ENCODE measurements around the gene MCIDAS.

Gene MCIDAS

DNA sequence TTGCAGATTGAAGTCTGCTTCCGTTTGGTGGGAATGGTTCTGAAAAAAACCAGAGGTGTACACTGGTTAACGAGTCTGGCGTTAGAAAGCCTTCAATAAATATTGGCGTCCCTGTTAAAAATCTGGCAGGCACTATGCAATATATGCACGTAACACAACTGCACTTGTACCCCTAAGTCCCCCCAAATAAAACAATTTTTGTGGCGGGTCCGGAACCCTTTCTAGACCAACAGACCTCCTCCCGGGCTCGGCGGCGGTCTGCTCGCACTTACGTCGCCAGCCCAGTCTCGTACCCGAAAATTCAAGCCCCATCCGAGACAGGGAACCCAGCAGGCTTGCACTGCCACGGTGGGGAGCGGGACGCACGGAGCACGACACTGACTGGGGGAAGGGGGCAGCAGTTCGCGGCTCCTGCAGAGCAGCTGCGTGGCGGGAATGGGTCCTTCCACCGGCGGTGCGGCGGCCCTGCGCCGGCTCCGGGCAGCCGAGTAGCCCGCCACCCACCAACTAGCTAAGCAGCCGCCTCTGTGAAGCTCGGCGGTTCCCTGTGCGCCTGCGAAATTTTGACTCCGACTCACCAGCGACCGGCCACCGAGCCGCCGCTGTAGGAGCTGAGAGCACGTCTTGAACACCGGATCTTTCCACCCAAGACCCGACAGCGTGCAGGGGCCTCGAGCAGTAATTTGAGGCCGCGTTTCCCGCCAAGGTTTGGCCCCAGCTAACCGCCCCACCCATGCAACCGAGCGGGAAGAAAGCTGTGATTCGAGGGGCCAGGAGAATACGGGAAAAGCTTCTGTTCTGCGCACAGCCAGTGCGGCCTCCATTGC lies 3.9 kb downstream of the MCIDAS start:
- DNase-seq (ENCODE audit: extremely low read depth in 1 of 2, low read depth in 1 of 2), result no peak

DNA sequence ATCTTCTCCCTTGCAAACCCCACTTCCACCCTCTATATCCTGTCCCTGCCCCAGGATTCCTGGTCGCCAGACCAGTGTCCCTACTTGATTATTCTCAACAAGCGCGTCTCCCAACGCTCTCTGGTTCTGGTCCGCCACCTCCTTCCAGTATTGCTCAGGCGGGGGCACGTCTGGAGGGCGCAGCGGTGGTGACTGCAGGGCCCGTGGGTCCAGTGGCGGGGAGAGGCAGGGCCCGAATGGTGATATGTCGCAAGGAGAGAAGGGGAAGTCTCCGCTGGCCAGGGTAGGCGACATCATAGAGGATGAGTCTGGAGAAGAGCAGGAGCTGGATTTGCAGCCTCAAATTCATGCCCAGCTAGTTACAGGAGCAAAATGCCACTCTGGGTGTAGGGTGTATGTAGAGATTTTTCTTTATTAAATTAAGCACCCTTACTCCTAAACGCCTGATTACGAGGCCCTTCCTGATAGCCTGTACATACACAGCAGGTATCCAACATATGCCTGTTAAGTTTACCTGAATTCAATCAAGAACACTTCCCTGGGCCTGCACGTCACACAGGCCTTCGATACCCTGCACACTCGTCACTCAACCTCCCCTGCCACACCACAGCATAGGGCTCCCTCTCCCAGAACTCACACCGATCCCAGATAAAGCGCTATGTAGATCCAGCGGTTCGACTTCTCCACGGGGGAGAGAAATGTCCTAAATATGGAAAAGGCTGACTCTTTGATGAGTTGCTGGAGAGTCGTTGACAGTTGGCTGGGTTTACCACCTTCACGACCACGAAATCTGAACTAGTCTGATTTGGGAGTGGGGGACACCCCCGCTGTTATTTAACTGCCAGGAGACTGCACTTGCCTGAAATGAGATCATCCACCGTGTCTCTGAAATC lies 4.8 kb downstream of the MCIDAS start:
- DNase-seq (ENCODE audit: extremely low read depth in 1 of 2, low read depth in 1 of 2), result no peak

DNA sequence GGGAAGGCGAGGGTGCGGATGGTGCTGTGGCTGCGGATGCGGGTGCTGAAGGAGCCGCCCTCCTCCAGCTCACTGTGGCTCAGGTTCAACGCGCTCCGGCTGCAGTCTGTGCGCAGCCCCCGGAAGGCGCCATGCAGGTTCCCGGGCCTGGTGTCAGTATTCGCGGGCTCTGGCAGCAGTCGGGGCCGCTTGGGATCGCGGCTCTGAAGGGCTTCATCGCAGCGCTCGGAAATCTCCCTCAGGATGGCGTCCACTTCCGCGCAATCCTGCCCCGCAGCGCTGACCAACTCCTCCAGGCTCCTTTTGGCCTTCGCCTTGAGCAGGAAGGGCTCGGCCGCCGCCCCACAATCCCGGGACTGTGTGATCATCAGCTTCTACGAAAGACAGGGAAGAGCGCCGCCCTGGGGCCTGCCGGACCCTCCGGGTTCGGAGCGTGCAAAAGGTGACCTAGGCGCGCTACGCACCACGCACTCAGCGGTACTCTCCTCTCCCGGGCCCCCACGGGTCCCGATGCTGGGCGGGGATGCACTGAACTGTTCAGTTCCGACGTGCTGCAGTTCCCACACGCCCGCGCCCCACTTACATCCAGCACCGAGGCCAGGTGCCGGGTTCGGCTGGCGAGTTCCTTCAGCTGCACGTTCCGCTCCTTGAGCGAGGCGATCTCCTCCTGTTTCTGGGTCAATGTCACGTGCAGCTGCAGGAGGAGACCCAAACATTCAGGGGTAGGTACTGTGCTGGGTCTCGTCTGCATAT lies 6.5 kb downstream of the MCIDAS start:
- DNase-seq (ENCODE audit: extremely low read depth in 1 of 2, low read depth in 1 of 2), result no peak

DNA sequence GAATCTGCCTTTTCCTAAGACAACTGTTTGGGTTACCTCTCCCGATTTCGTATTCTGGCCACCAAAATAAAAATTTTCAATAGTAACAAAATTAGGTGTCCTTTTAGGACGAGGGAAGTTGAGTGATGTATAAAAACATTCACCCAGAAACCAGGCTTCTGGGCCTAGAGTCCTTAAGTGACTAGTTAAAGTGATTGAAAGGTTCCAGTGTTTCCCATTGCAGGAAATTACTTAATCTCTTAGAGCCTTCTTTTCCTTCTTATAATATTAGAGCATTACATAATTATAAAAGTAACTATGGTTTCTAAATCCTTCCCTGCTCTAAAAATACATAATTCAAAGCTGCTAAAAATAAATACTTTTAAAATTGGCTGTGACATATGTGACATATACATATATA lies 7.3 kb downstream of the MCIDAS start:
- no peak for DNase-seq (ENCODE audit: extremely low read depth in 1 of 2, low read depth in 1 of 2)

DNA sequence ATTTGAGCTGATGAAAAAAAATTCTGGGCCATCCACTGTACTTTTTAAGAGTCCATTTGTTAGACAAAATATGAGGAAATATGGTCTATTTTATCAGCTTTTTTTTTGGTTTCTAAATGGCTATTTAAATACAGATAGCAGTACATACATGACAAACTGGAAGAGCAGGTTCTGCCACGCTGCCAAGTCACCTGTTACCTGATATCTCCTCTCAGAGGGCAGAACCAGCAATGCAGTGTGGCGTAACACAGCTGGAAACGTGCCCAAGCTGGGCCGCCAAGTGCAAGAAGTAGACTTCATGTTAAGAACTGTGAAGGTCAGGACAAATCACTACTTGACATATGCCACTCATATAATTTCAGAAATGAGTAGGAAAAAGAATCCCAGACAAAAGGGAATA lies 8.1 kb downstream of the MCIDAS start:
- no peak for DNase-seq (ENCODE audit: extremely low read depth in 1 of 2, low read depth in 1 of 2)

DNA sequence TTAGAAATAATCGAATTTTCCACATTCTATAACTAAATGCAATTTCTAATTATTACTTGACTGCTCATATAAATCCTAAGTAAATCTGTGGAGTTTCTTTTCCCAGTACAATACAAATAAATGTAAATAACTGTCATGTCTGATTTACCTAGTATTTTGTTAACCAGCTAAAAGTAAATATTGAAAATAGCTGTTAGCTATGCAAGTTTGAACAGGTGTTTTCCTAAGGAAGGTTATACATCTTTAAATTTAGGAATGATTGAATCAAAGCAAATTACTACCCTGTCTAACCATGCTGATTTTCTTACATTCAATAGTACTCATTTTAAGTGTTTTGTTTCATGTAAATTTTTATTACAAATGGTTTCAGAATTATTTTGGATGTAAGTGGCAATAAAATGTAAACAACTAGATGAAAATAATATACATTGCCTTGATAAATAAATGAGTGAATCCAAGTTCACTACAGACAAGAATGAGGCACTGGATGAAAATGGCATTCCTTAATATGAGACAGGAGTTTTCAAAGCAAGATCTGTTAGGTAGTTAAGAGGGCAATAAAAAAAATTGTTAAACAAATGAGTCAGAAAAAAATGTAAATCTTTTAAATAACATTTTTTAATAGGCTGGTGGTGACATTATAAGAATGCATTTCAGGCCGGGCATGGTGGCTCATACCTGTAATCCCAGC lies 15.8 kb downstream of the MCIDAS start:
- DNase-seq (ENCODE audit: extremely low read depth in 1 of 2, low read depth in 1 of 2), result no peak

DNA sequence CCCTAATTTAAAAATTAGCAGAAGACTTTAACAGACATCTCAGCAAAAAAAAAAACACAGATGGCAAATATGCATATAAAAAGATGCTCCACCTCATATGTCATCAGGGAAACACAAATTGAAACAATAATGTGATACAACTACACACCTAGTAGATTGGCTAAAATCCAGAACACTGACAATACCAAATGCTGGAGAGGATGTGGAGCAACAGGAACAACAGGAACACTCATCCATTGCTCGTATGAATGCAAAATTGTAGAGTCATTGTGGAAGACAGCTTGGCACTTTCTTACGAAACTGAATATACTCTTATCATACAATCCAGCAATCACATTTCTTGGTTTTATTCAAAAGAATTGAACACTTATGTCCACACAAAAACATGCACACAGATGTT lies 22.1 kb downstream of the MCIDAS start:
- no peak for DNase-seq (ENCODE audit: extremely low read depth in 1 of 2, low read depth in 1 of 2)

DNA sequence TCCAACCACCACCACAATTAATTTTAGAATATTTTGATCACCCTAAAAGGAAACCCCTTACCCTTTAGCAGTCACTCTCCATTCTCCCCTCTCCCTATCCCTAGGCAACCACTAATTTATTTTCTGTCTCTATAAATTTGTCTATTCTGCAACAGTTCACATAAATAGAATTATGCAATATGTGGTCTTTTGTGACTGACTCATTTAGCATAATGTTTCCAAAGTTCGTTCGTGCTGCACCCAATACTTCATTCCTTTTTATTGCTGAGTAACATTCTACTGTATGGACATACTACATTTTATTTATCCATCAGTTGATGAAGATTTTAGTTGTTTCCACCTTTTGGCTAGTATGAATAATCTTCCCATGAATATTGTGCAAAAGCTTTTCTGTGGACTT lies 36.0 kb downstream of the MCIDAS start:
- no peak for DNase-seq (ENCODE audit: extremely low read depth in 1 of 2, low read depth in 1 of 2)

DNA sequence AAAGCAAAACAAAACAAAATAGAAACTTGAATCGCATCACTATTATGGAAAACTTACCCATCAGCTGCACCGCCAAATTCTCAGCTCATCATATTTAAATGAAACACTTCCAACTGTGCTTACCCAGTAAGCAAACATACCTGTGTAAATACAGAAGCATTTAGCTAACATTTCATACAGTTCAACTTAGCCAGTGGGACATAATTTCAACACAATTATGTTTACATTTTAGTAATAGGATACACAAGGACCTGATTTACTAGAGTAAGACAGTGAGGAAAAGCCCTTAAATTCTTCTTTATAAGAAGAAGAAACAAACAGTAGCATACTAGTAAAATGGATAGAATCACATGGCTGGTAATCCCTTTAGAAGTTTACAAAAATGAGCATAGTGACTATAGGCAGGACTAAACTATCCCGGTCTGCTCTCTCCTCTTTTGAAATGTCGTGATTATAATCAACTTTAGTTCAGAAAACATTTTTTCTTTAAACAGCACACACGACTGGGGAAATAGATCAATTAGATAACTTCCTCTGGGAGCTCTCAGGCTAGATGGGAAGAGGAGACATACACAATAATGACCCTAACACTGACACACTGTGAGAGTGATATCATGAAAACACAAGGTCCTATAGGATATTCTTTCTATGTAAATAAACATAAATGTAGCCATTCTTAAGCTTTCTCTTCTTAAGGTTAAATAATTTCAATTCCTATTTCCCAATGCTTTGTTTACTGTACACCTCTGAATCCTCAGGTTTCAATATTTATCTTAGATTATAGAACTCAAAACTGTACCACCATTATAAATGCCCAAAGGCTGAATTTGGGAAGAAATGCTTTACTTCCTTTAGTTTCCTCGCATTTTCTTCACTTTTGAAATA lies 38.2 kb downstream of the MCIDAS start:
- DNase-seq (ENCODE audit: extremely low read depth in 1 of 2, low read depth in 1 of 2), result no peak

DNA sequence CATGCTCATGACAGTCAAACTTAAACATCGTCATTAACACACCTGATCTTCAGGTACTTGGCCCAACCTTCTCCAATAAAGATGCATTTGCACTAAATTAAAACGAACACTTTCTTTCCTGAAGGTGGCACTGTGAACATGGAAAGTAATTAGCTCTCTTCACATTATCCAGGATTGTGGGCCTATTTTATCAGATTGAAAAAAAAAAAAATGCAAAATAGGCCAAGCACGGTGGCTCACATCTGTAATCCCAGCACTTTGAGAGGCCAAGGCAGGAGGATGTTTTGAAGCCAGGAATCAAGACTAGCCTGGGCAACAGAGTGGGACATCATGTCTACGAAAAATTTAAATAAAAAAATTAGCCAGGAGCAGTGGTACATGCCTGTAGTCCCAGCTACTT lies 39.7 kb downstream of the MCIDAS start:
- no peak for DNase-seq (ENCODE audit: extremely low read depth in 1 of 2, low read depth in 1 of 2)

DNA sequence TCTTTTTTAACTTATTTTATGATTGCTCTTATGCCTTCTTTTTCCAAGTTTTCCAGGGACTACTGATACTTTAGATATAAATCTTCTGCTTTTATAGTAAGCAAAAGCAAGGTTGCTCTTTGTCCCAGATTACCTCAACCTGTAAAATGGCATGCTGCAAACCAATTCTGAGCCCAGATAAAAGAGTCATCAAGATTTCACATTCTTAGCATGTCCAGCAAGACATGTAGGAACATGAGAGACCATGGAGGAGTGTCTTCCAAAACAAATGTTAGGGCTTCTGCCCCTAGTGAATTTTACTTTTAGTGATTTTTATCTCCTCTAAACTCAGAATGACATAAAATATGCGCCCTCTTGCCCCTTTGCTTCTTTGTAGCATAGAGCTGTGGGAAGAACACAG lies 47.1 kb downstream of the MCIDAS start:
- no peak for DNase-seq (ENCODE audit: extremely low read depth in 1 of 2, low read depth in 1 of 2)

DNA sequence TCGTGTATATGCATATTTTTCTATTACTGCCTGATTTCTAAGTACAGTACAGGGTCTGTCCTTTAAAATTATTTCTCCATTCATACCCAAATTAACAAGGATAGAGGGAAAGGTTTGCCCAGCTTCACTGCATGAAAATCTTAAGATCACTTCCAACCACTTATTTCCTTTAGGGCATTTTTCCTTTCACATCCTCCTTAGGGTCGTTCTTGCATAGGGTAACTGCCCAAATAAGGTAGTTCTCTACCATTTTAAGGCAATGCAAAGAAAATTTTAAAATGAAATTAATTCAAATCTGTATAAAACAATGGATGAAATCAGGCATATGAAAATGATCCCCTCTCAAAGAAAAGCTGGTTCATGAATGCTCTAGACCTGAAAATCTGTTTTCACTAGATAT lies 50.0 kb downstream of the MCIDAS start:
- no peak for DNase-seq (ENCODE audit: extremely low read depth in 1 of 2, low read depth in 1 of 2)

DNA sequence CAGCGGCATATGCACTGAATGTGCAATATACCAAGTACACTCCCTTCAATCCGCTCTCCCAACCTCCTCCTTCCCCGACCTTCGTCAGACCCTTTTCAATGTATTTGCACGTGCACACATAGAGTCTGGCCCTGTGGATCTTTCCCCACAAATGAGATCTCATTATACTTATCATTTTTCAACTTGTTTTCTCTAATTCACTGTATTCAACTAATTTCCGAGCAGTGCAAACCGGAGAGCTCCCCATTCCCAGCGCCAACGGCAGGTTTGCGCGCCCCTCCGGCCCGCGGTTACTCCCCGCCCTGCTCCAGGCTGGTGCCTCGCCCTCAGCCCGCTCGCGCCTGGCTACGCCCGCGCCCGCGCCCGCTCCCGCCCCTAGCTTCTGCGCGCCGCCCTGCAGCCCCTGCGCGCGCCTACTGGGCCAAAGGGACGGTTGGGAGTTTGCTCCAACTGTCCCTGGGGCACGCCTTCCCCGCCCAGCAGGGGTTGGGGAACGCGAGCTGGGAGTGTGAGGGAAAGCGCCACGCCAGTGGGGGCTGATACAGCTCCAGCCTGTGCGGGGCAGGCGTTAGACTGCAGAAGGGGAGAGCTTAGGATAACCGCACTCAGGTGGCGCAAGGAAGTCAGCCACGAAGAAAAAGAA lies 50.8 kb downstream of the MCIDAS start:
- DNase-seq (ENCODE audit: extremely low read depth in 1 of 2, low read depth in 1 of 2), result peak in 1 of 2 donors; percentile 10

DNA sequence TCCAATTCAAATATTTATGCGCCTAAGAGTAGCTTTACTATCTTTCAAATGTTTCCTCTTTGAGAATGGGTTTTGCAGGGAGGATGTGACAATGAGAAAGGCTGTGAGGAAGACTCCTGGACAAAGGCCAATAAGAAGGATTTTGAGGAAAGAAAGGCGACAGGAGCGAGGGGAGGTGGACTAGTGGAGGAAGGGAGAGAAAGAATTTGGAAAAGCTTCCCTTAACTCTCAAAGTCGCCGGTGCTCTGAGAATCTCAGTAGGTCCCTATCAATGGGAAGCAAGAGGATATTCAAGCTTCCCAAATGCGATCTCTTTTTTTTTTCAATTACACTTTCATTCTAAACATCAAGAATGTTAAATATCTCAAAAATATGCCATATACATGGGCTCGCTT lies 51.3 kb downstream of the MCIDAS start:
- no peak for DNase-seq (ENCODE audit: extremely low read depth in 1 of 2, low read depth in 1 of 2)

DNA sequence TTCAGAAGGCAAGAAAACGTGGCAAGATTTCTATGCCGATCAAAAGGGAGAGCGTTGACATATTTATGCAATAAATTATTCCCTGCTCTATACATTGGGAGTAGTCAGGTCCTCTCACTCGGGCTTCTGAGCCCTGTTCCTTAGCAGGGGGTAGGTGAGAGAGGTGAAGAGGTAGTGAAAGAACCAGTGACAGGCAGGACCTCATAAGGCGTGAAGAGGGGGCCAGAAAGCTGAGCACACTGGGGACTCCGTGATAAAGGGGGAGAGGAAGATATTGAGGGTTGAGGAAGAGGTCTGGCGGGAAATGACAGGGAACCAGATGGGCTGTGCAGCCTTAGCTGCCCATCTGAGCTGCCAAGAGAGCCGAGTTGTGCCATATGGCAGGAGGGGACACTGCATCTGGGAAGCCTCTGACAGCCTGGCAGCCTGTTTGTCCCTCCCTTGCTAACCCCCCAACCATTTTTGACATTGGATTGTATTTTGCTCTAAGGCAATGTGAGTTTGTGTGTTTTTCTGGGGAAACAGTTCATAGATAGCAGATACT lies 53.4 kb downstream of the MCIDAS start:
- no peak for DNase-seq (ENCODE audit: extremely low read depth in 1 of 2, low read depth in 1 of 2)

DNA sequence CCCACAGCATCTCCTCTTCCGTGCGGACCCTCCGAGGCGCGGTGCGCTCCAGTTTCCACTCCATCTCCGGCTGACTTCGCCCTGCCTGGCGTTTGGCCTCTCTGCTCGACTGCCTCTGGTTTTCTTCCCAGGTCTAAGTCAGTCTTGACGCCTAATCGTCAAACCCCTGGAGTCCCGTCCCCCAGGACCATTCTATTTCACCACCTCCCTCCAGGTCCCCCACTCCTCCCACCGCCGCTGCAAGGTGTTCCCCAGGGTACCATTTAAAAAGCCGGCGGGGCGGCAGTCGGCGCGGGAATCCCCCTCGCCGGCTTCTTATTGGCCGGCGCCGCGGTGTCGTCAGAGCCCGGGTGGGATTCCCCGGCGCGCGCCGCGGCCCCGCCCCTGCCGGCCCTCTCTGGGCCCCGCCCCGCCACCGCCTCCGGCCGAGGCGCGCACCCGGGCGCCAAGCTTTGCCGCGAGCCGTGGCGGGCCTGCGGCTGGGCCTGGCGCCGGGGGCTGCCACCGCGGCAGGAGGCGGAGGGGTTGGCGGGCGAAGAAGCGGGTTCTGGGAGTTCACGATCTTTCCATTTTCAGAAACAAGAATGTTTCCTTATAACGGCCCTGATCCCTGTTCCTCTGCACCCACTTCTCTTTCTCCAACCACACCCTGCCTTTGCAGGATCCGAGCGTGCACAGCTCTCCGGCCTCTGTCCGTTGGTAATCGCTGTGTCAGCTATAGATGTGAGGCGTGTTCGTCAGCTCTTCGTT lies 54.0 kb downstream of the MCIDAS start, which contains the start of gene CDC20B:
Gene CDC20B (minus strand): TSS at position 241 of the 750 bp plus-strand sequence. CDS start 177 bp downstream, at position 64.
- peak; percentile 56 to 69 for DNase-seq (ENCODE audit: extremely low read depth in 1 of 2, low read depth in 1 of 2)

DNA sequence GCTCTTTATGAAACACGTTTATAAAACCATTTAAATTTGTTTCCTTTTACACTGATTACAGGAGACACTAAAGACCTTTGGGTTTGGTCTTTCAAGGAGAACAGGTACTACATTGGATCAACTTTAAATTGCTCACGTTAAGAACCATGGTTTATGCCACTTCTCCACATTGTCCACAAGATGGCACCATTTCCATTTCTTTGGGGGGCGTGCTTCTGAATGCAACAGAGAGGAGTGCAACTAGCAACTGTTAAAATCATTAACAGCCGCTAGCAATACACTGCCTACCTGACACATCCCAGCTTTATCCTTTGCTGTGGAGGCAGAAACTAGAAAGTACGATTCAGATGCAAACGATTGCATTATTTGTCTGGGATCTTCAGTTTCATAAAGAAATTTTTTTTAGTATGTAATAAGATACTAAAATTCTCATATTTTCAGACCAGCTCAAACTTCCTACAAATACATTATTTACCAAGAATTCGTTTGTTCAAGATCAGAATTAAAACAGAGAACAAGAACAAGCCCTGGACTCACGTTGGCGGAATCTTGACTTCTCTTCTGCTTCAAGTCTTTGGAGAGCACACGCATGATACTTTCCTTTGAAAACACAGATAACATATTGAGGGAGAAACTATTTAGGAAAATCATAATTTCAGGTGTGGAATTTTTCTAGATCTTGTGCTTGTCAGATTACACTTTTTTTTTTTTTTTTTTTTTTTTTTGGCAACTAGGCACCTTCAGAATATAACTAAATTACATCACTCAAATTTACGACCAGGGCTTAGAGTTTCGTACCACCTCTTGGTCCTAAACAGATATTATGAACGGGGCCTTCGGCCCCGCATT lies 54.8 kb downstream of the MCIDAS start:
- DNase-seq (ENCODE audit: extremely low read depth in 1 of 2, low read depth in 1 of 2), result peak; percentile 20 to 28

Data from stimulated activated CD8-positive, alpha-beta memory T cell treated with anti-CD3 and anti-CD28 coated beads, Interleukin-7, amount 100 ng/mL, for 48 hours (primary cell).